Activated naive CD8-positive, alpha-beta T cell (primary cell): ENCODE data around the gene EHD4.

Experiments used
- H3K27ac Mint-ChIP-seq: one replicate; pipeline ENCODE4 v1.8.0; 2021; ENCODE audit warnings: mixed read lengths
- H3K27me3 Mint-ChIP-seq: one replicate; pipeline ENCODE4 v1.8.0; 2021; ENCODE audit warnings: mixed read lengths
- H3K36me3 Mint-ChIP-seq: one replicate; pipeline ENCODE4 v1.8.0; 2021; ENCODE audit warnings: mixed read lengths
- H3K4me1 Mint-ChIP-seq: one replicate; pipeline ENCODE4 v1.8.0; 2021; ENCODE audit warnings: low read depth, mixed read lengths
- H3K4me3 Mint-ChIP-seq: one replicate; pipeline ENCODE4 v1.8.0; 2021; ENCODE audit warnings: mild to moderate bottlenecking, mixed read lengths
- H3K9me3 Mint-ChIP-seq: one replicate; pipeline ENCODE4 v1.8.0; 2021; ENCODE audit warnings: low read depth, mixed read lengths

Gene EHD4

GRCh38 chr15:41918506-41919126, 53.7 kb downstream of the EHD4 start:
- Mint-ChIP-seq H3K9me3 (no peaks in the 10 kb centered on the region), H3K4me1 (peaks cover 2% of the 10 kb centered on the region), H3K27me3 (no peaks in the 10 kb centered on the region), H3K4me3 (no peak overlapping the region), H3K27ac (no peak overlapping the region), H3K36me3 (peaks cover 10% of the 10 kb centered on the region)

GRCh38 chr15:41917767-41918430, 54.5 kb downstream of the EHD4 start:
- no peaks in the 10 kb centered on the region for H3K27me3 Mint-ChIP-seq
- peaks cover 10% of the 10 kb centered on the region for H3K36me3 Mint-ChIP-seq
- no peak overlapping the region for H3K27ac Mint-ChIP-seq
- H3K9me3 Mint-ChIP-seq: no peaks in the 10 kb centered on the region
- H3K4me1 Mint-ChIP-seq: peaks cover 2% of the 10 kb centered on the region
- H3K4me3 Mint-ChIP-seq: no peak overlapping the region

- Mint-ChIP-seq H3K27ac (no peak overlapping the region), H3K9me3 (no peaks in the 10 kb centered on the region), H3K36me3 (peaks cover 5% of the 10 kb centered on the region), H3K4me3 (no peak overlapping the region), H3K4me1 (peaks cover 2% of the 10 kb centered on the region), H3K27me3 (no peaks in the 10 kb centered on the region)
Observed at GRCh38 chr15:41915255-41915994, 56.9 kb downstream of the EHD4 start.

- peaks cover 5% of the 10 kb centered on the region for H3K36me3 Mint-ChIP-seq
- H3K4me1 Mint-ChIP-seq: peaks cover 2% of the 10 kb centered on the region
- H3K27me3 Mint-ChIP-seq: no peaks in the 10 kb centered on the region
- no peak overlapping the region for H3K27ac Mint-ChIP-seq
- H3K9me3 Mint-ChIP-seq: no peaks in the 10 kb centered on the region
- H3K4me3 Mint-ChIP-seq: no peak overlapping the region
Observed at GRCh38 chr15:41914411-41914810, 57.9 kb downstream of the EHD4 start.

- Mint-ChIP-seq H3K27ac (no peak overlapping the region), H3K36me3 (peaks cover 5% of the 10 kb centered on the region), H3K4me3 (no peak overlapping the region), H3K9me3 (no peaks in the 10 kb centered on the region), H3K27me3 (no peaks in the 10 kb centered on the region), H3K4me1 (peaks cover 2% of the 10 kb centered on the region)
Observed at GRCh38 chr15:41913256-41913655, 59.1 kb downstream of the EHD4 start.

- Mint-ChIP-seq H3K27ac (no peak overlapping the region), H3K27me3 (no peaks in the 10 kb centered on the region), H3K4me3 (no peak overlapping the region), H3K36me3 (peaks cover 2% of the 10 kb centered on the region), H3K4me1 (peaks cover 2% of the 10 kb centered on the region), H3K9me3 (no peaks in the 10 kb centered on the region)
Observed at GRCh38 chr15:41911691-41912345, 60.5 kb downstream of the EHD4 start.

- Mint-ChIP-seq H3K4me1 (peaks cover 4% of the 10 kb centered on the region), H3K9me3 (no peaks in the 10 kb centered on the region), H3K27ac (no peak overlapping the region), H3K36me3 (peaks cover 4% of the 10 kb centered on the region), H3K4me3 (no peak overlapping the region), H3K27me3 (no peaks in the 10 kb centered on the region)
Observed at GRCh38 chr15:41908736-41909461, 63.5 kb downstream of the EHD4 start.

GRCh38 chr15:41907141-41907540, 65.2 kb downstream of the EHD4 start:
- peaks cover 4% of the 10 kb centered on the region for H3K36me3 Mint-ChIP-seq
- no peak overlapping the region for H3K27ac Mint-ChIP-seq
- no peaks in the 10 kb centered on the region for H3K9me3 Mint-ChIP-seq
- H3K4me3 Mint-ChIP-seq: no peak overlapping the region
- H3K27me3 Mint-ChIP-seq: no peaks in the 10 kb centered on the region
- peaks cover 3% of the 10 kb centered on the region for H3K4me1 Mint-ChIP-seq

GRCh38 chr15:41906608-41907007, 65.7 kb downstream of the EHD4 start:
- Mint-ChIP-seq H3K27ac (no peak overlapping the region), H3K9me3 (no peaks in the 10 kb centered on the region), H3K4me1 (peaks cover 3% of the 10 kb centered on the region), H3K27me3 (no peaks in the 10 kb centered on the region), H3K36me3 (peaks cover 4% of the 10 kb centered on the region), H3K4me3 (no peak overlapping the region)

GRCh38 chr15:41905036-41905793, 67.1 kb downstream of the EHD4 start:
- H3K27me3 Mint-ChIP-seq: no peaks in the 10 kb centered on the region
- H3K27ac Mint-ChIP-seq: no peak overlapping the region
- H3K9me3 Mint-ChIP-seq: no peaks in the 10 kb centered on the region
- H3K4me3 Mint-ChIP-seq: no peak overlapping the region
- peaks cover 3% of the 10 kb centered on the region for H3K4me1 Mint-ChIP-seq
- H3K36me3 Mint-ChIP-seq: peaks cover 4% of the 10 kb centered on the region

GRCh38 chr15:41904541-41905005, 67.8 kb downstream of the EHD4 start:
- H3K27ac Mint-ChIP-seq: no peak overlapping the region
- peaks cover 3% of the 10 kb centered on the region for H3K4me1 Mint-ChIP-seq
- H3K36me3 Mint-ChIP-seq: peaks cover 4% of the 10 kb centered on the region
- no peak overlapping the region for H3K4me3 Mint-ChIP-seq
- H3K9me3 Mint-ChIP-seq: no peaks in the 10 kb centered on the region
- no peaks in the 10 kb centered on the region for H3K27me3 Mint-ChIP-seq

GRCh38 chr15:41903782-41904181, 68.6 kb downstream of the EHD4 start:
- Mint-ChIP-seq H3K27me3 (no peaks in the 10 kb centered on the region), H3K4me1 (peaks cover 3% of the 10 kb centered on the region), H3K27ac (no peak overlapping the region), H3K36me3 (peaks cover 4% of the 10 kb centered on the region), H3K9me3 (no peaks in the 10 kb centered on the region), H3K4me3 (no peak overlapping the region)

GRCh38 chr15:41901431-41901830, 70.9 kb downstream of the EHD4 start:
- no peaks in the 10 kb centered on the region for H3K27me3 Mint-ChIP-seq
- no peak overlapping the region for H3K4me3 Mint-ChIP-seq
- peaks cover 5% of the 10 kb centered on the region for H3K4me1 Mint-ChIP-seq
- peaks cover 4% of the 10 kb centered on the region for H3K36me3 Mint-ChIP-seq
- no peak overlapping the region for H3K27ac Mint-ChIP-seq
- H3K9me3 Mint-ChIP-seq: no peaks in the 10 kb centered on the region
